Sigmoid colon (tissue), 7 donors: ENCODE measurements around the gene TMEM11. TPM values are rescaled to one million over a fixed set of nuclear protein-coding genes. Genes with fewer than 3 reads are reported as not detected.

ENCODE experiments used
- DNase-seq: peaks from one replicate; pipeline ENCODE4 v3.0.0-alpha.2; 2019
- H3K27ac ChIP-seq, 4 donors: fragments of 200-600 bp; sonication (generic); one replicate each; pipeline ENCODE4 v1.5.1; 2016 to 2019; ENCODE audit warnings: mild to moderate bottlenecking in 1 of 4
- H3K27me3 ChIP-seq, 3 donors: fragments of 200-600 bp; sonication (generic); one replicate each; pipeline ENCODE4 v1.5.1; 2019; ENCODE audit warnings: mild to moderate bottlenecking in 1 of 3
- H3K36me3 ChIP-seq, 4 donors: fragments of 200-600 bp; sonication (generic); one replicate each; pipeline ENCODE4 v1.5.1; 2016 to 2019
- H3K4me1 ChIP-seq, 4 donors: fragments of 200-600 bp; sonication (generic); one replicate each; pipeline ENCODE4 v1.5.1; 2017 to 2019
- H3K4me3 ChIP-seq, 4 donors: fragments of 200-600 bp; sonication (generic); one replicate each; pipeline ENCODE4 v1.5.1; 2017 to 2019; ENCODE audit warnings: mild to moderate bottlenecking in 2 of 4, moderate library complexity in 1 of 4
- H3K9me3 ChIP-seq, 4 donors: fragments of 200-600 bp in 3 of 4; sonication (generic) in 3 of 4; one replicate each; pipeline versions ENCODE4 v1.5.1 to v1.6.1; 2013 to 2019
- CTCF ChIP-seq, 4 experiments: fragments of 450-650 bp in 3 of 4; fragments of 200-600 bp in 1 of 4; IDR thresholded peaks; one replicate each; pipeline ENCODE4 v1.5.1; 2016 to 2019; ENCODE audit warnings: antibody characterized with exemption in 4 of 4, mild to moderate bottlenecking in 3 of 4, moderate library complexity in 2 of 4
- EP300 ChIP-seq, 4 donors: sonication (generic); formaldehyde crosslinking; IDR thresholded peaks; one replicate each; pipeline ENCODE4 v1.6.1; 2017; ENCODE audit warnings: antibody characterized with exemption in 4 of 4
- POLR2A ChIP-seq, 2 donors: fragments of 450-650 bp; IDR thresholded peaks; one replicate each; pipeline ENCODE4 v1.6.1; 2016; ENCODE audit warnings: antibody characterized with exemption in 2 of 2, mild to moderate bottlenecking in 2 of 2, moderate library complexity in 2 of 2
- POLR2AphosphoS5 ChIP-seq, 4 donors: sonication (generic); formaldehyde crosslinking; IDR thresholded peaks; one replicate each; pipeline ENCODE4 v1.6.1; 2017; ENCODE audit warnings: antibody characterized with exemption in 4 of 4
- WGBS, 2 donors: extraction: QIAGEN DNeasy Blood & Tissue Kit; methylation state at CpG; one replicate each; pipeline ENCODE4 v1.1.7; 2013; 5-methylcytosine and 5-hydroxymethylcytosine counted together
- intact Hi-C: fragments of 100-400 bp; cut with DNase I; formaldehyde crosslinking; loops from one replicate; pipeline ENCODE4 v1.15.1; 2023
- polyA plus RNA-seq, 3 donors: library from polyadenylated mRNA; stranded (reverse); fragments of 200-250 nt; gene quantifications; one replicate each; pipeline ENCODE4 v1.2.3, GENCODE V29; 2013
- total RNA-seq, 4 donors: library from RNA; depleted of rRNA; stranded (reverse); fragments of >200 nt; gene quantifications; one replicate each; pipeline ENCODE4 v1.1.0, GENCODE V29; 2016
- donor health status: healthy with polysubstance abuse.
- donor health status: Bipolar disorder and iron deficiency.
- donor health status: healthy.

The TMEM11 gene
- total and polyA plus RNA-seq, 7 donors = 14.5 to 51.6 (median 27.8) TPM

- intact Hi-C loops = loop anchor here (1.0 to 10.0 kb wide), 4 partner anchors 37 to 170 kb away; partner anchors contain the start of genes DHRS7B, MAP2K3 and USP22
- 11 to 24% methylated on average over 23 of the region's 23 CpGs for WGBS, 2 donors
- peak overlapping the region; percentile 85 to 95 (median 91) for H3K4me3 ChIP-seq
- H3K4me1 ChIP-seq = peaks cover 0 to 54% (median 47%) of the 10 kb centered on the region in 4 donors
- H3K27me3 ChIP-seq = no peaks in the 10 kb centered on the region
- DNase-seq = peak; percentile 70
- TF ChIP-seq CTCF (IDR thresholded peaks at IDR 0.05) (no peak), POLR2A (IDR thresholded peaks at IDR 0.05) (no peak), POLR2AphosphoS5 (IDR thresholded peaks at IDR 0.05) (no peak), EP300 (IDR thresholded peaks at IDR 0.05) (no peak)
- H3K27ac ChIP-seq = peak overlapping the region; percentile 89 to 93 (median 92)
- peaks cover 0 to 8% (median 0%) of the 10 kb centered on the region in 4 donors for H3K36me3 ChIP-seq
- no peaks in the 10 kb centered on the region for H3K9me3 ChIP-seq
Measured at GRCh38 chr17:21214777-21215541, 998 bp upstream of the TMEM11 start.

GRCh38 chr17:21213638-21214014 is 335 bp downstream of the TMEM11 start:
- Histone ChIP-seq H3K9me3 (no peaks in the 10 kb centered on the region), H3K27me3 (no peaks in the 10 kb centered on the region), H3K36me3 (peaks cover 0 to 21% (median 3%) of the 10 kb centered on the region in 4 donors), H3K4me3 (peak overlapping the region; percentile 85 to 95 (median 91)), H3K4me1 (peaks cover 0 to 67% (median 54%) of the 10 kb centered on the region in 4 donors), H3K27ac (peak overlapping the region; percentile 89 to 93 (median 92))
- intact Hi-C loops = loop anchor here (2.0 to 10.0 kb wide), 3 partner anchors 71 to 169 kb away; partner anchors contain the start of genes DHRS7B, MAP2K3 and USP22
- TF ChIP-seq CTCF (IDR thresholded peaks at IDR 0.05) (peak in 1 of 4 experiments; percentile 8), POLR2AphosphoS5 (IDR thresholded peaks at IDR 0.05) (no peak), EP300 (IDR thresholded peaks at IDR 0.05) (no peak), POLR2A (IDR thresholded peaks at IDR 0.05) (no peak)
- DNase-seq = peak; percentile 71
- WGBS, 2 donors = 1% methylated on average over 35 of the region's 35 CpGs

GRCh38 chr17:21212826-21213637 is 929 bp downstream of the TMEM11 start:
- DNase-seq = no peak
- H3K9me3 ChIP-seq = no peaks in the 10 kb centered on the region
- H3K36me3 ChIP-seq = peaks cover 0 to 27% (median 3%) of the 10 kb centered on the region in 4 donors
- H3K27ac ChIP-seq = peak overlapping the region; percentile 89 to 93 (median 92)
- peak overlapping the region; percentile 85 to 95 (median 91) for H3K4me3 ChIP-seq
- 8 to 10% methylated on average over 18 of the region's 18 CpGs for WGBS, 2 donors
- intact Hi-C loops = loop anchor here (10.0 kb wide), 1 partner anchor 168 kb away; the partner anchor contains the start of gene USP22
- H3K4me1 ChIP-seq = peaks cover 0 to 73% (median 54%) of the 10 kb centered on the region in 4 donors
- TF ChIP-seq POLR2AphosphoS5 (IDR thresholded peaks at IDR 0.05) (no peak), POLR2A (IDR thresholded peaks at IDR 0.05) (no peak), EP300 (IDR thresholded peaks at IDR 0.05) (no peak), CTCF (IDR thresholded peaks at IDR 0.05) (no peak)
- no peaks in the 10 kb centered on the region for H3K27me3 ChIP-seq

DNA sequence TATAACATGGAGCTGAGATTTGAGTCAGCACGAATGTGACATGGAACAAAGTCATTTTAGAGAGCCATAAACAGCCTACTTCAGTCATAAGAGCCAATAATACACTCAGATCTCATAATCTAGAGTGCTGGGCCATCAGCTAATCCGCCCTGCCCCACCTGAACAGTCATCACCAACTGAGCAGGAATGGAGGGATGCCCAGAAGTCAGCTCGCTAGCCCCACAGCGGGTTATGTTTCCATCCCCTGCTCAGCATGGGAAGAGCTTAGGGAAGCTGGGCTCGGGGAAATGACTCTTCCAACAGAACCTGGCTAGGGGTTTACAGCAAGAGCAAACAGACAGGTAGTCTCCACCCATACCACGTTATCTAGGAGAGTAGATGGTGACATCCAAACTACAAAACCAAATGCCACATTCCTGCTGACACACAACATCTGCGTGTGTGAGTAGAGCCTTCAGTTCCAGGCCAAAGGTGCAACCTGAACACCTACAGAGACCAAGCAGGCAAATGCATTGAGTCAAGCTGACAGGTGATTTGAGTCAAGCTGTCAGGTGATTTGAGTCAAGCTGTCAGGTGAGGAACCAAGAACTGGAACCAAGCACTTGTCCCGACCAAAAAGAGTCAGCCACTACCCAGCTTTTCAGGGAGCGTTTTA is 2.0 kb downstream of the TMEM11 start:
- peaks cover 0 to 74% (median 54%) of the 10 kb centered on the region in 4 donors for H3K4me1 ChIP-seq
- no peak overlapping the region for H3K27ac ChIP-seq
- peak overlapping the region in 1 of 4 donors; percentile 85 for H3K4me3 ChIP-seq
- no peak for TF ChIP-seq POLR2AphosphoS5 (IDR thresholded peaks at IDR 0.05)
- TF ChIP-seq CTCF (IDR thresholded peaks at IDR 0.05) = no peak
- no peak for TF ChIP-seq EP300 (IDR thresholded peaks at IDR 0.05)
- no peak for TF ChIP-seq POLR2A (IDR thresholded peaks at IDR 0.05)
- DNase-seq = no peak
- no peaks in the 10 kb centered on the region for H3K27me3 ChIP-seq
- H3K36me3 ChIP-seq = peaks cover 0 to 35% (median 5%) of the 10 kb centered on the region in 4 donors
- intact Hi-C loops = loop anchor here (10.0 kb wide), 1 partner anchor 167 kb away; the partner anchor contains the start of gene USP22
- 35 to 75% methylated on average over 9 of the region's 9 CpGs for WGBS, 2 donors
- H3K9me3 ChIP-seq = no peaks in the 10 kb centered on the region
